ENCODE results near the gene IL6. TPM values are rescaled to one million over a fixed set of nuclear protein-coding genes. Genes with fewer than 3 reads are reported as not detected.

Gene IL6
- total RNA-seq, 1 experiment from 2014 or later = 1.7 TPM

GRCh38 chr7:22715969-22716368 lies 11.0 kb upstream of the IL6 start:
- intact Hi-C loops (cut with micrococcal nuclease; ENCODE audit: unreplicated experiment) = no loop called here
- no peak for DNase-seq
- no peak overlapping the region for H3K27ac ChIP-seq
- BruUV-seq (replicated peaks) = no TSS peak
- no peaks in the 10 kb centered on the region for H3K79me2 ChIP-seq (ENCODE audit: low read depth)
- POLR2A ChIA-PET (ENCODE audit: unreplicated experiment) = no interaction called here
- H3F3A ChIP-seq (ENCODE audit: insufficient read depth, low read depth) = peaks cover 14% of the 10 kb centered on the region
- peaks cover 20% of the 10 kb centered on the region for H3K4me1 ChIP-seq (replicated peaks; ENCODE audit: insufficient read depth)
- no peaks in the 10 kb centered on the region for H3K36me3 ChIP-seq (ENCODE audit: low read depth)
- no peaks in the 10 kb centered on the region for H3K9me2 ChIP-seq (ENCODE audit: insufficient read depth)
- no peaks in the 10 kb centered on the region for H4K20me1 ChIP-seq (ENCODE audit: insufficient read depth)
- no peak overlapping the region for H3K4me2 ChIP-seq
- H2AFZ ChIP-seq = no peak overlapping the region
- no peak for TF ChIP-seq CTCF (conservative IDR thresholded peaks at IDR 0.05)
- TF ChIP-seq EZH2 (IDR thresholded peaks at IDR 0.05; ENCODE audit: low read depth) = no peak
- H3K9me3 ChIP-seq (ENCODE audit: insufficient read depth, low read depth) = no peaks in the 10 kb centered on the region
- H3K4me3 ChIP-seq = no peak overlapping the region
- H3K27me3 ChIP-seq (ENCODE audit: insufficient read depth, low read depth) = no peaks in the 10 kb centered on the region
- CTCF ChIA-PET = no interaction called here

- Histone ChIP-seq H3K79me2 (ENCODE audit: low read depth) (no peaks in the 10 kb centered on the region), H2AFZ (no peak overlapping the region), H3K27ac (peak overlapping the region; percentile 69), H3F3A (ENCODE audit: insufficient read depth, low read depth) (peaks cover 14% of the 10 kb centered on the region), H3K4me3 (no peak overlapping the region), H3K27me3 (ENCODE audit: insufficient read depth, low read depth) (no peaks in the 10 kb centered on the region), H3K4me1 (replicated peaks; ENCODE audit: insufficient read depth) (peaks cover 20% of the 10 kb centered on the region), H3K4me2 (peak overlapping the region; percentile 55), H3K9me3 (ENCODE audit: insufficient read depth, low read depth) (no peaks in the 10 kb centered on the region), H3K36me3 (ENCODE audit: low read depth) (no peaks in the 10 kb centered on the region), H4K20me1 (ENCODE audit: insufficient read depth) (no peaks in the 10 kb centered on the region), H3K9me2 (ENCODE audit: insufficient read depth) (no peaks in the 10 kb centered on the region)
- BruUV-seq (replicated peaks) = TSS peak; percentile 85
- CTCF ChIA-PET = interaction anchor here (0.6 to 1.5 kb wide), 5 partner anchors 9 to 354 kb away, joined by 3 to 8 read pairs (median 4); partner anchors contain the start of gene IL6
- intact Hi-C loops (cut with micrococcal nuclease; ENCODE audit: unreplicated experiment) = loop anchor here (2.0 kb wide), 1 partner anchor 49 kb away; no protein-coding TSS in a partner anchor
- no peak for TF ChIP-seq EZH2 (IDR thresholded peaks at IDR 0.05; ENCODE audit: low read depth)
- no peak for TF ChIP-seq CTCF (conservative IDR thresholded peaks at IDR 0.05)
- no peak for DNase-seq
- POLR2A ChIA-PET (ENCODE audit: unreplicated experiment) = interaction anchor here (0.7 to 0.8 kb wide), 2 partner anchors 131 to 135 kb away, joined by 4 to 19 read pairs; no protein-coding TSS in a partner anchor
Observed at GRCh38 chr7:22717760-22718159, 9.2 kb upstream of the IL6 start.

GRCh38 chr7:22718200-22718711 lies 8.7 kb upstream of the IL6 start:
- POLR2A ChIA-PET (ENCODE audit: unreplicated experiment) = interaction anchor here (0.6 to 0.9 kb wide), 3 partner anchors 9 to 631 kb away, joined by 3 to 8 read pairs (median 4); partner anchors contain the start of gene IL6
- no peaks in the 10 kb centered on the region for H3K27me3 ChIP-seq (ENCODE audit: insufficient read depth, low read depth)
- peak overlapping the region; percentile 55 for H3K4me2 ChIP-seq
- no peaks in the 10 kb centered on the region for H4K20me1 ChIP-seq (ENCODE audit: insufficient read depth)
- H3K9me3 ChIP-seq (ENCODE audit: insufficient read depth, low read depth) = no peaks in the 10 kb centered on the region
- BruUV-seq (replicated peaks) = no TSS peak
- no peaks in the 10 kb centered on the region for H3K79me2 ChIP-seq (ENCODE audit: low read depth)
- H3K4me3 ChIP-seq = no peak overlapping the region
- no peak overlapping the region for H2AFZ ChIP-seq
- no peaks in the 10 kb centered on the region for H3K36me3 ChIP-seq (ENCODE audit: low read depth)
- intact Hi-C loops (cut with micrococcal nuclease; ENCODE audit: unreplicated experiment) = loop anchor here (2.0 kb wide), 1 partner anchor 49 kb away; no protein-coding TSS in a partner anchor
- peak; percentile 18 to 94 for DNase-seq
- CTCF ChIA-PET = interaction anchor here (0.5 to 1.5 kb wide), 5 partner anchors 8 to 353 kb away, joined by 3 to 8 read pairs (median 3); partner anchors contain the start of gene IL6
- peaks cover 20% of the 10 kb centered on the region for H3K4me1 ChIP-seq (replicated peaks; ENCODE audit: insufficient read depth)
- H3F3A ChIP-seq (ENCODE audit: insufficient read depth, low read depth) = peaks cover 14% of the 10 kb centered on the region
- TF ChIP-seq CTCF (conservative IDR thresholded peaks at IDR 0.05) = no peak
- no peak for TF ChIP-seq EZH2 (IDR thresholded peaks at IDR 0.05; ENCODE audit: low read depth)
- H3K27ac ChIP-seq = peak overlapping the region; percentile 69
- H3K9me2 ChIP-seq (ENCODE audit: insufficient read depth) = no peaks in the 10 kb centered on the region
